ENCODE results near the gene STPG1. TPM values are rescaled to one million over a fixed set of nuclear protein-coding genes. Genes with fewer than 3 reads are reported as not detected.
A peak's percentile ranks its signal among the peaks of the same experiment; 100 is the strongest.

STPG1 gene
- total and polyA plus RNA-seq, 4 donors = 2.1 to 5.7 (median 3.7) TPM

GRCh38 chr1:24384251-24385090, 29.1 kb downstream of the STPG1 start:
- ATAC-seq (ENCODE audit: low FRiP score) = no peak
- Histone ChIP-seq H3K4me3 (ENCODE audit: low read length in 2 of 2) (no peak overlapping the region), H3K27ac (ENCODE audit: low read depth in 1 of 2, low read length in 2 of 2) (no peak overlapping the region), H3K27me3 (ENCODE audit: control insufficient read depth in 1 of 2, insufficient read depth in 2 of 2, low read length in 1 of 2) (no peaks in the 10 kb centered on the region), H3K4me1 (ENCODE audit: control insufficient read depth in 1 of 2, insufficient read depth in 2 of 2, low read length in 2 of 2) (no peaks in the 10 kb centered on the region), H3K36me3 (ENCODE audit: control insufficient read depth in 1 of 2, insufficient read depth in 2 of 2, low read length in 1 of 2) (peaks cover 2 to 3% of the 10 kb centered on the region in 2 donors), H3K9me3 (ENCODE audit: control insufficient read depth, low read length) (no peaks in the 10 kb centered on the region)
- peak in 1 of 2 donors; percentile 62 for DNase-seq
- 86 to 88% methylated on average over 13 of the region's 13 CpGs for WGBS, 2 donors
- intact Hi-C loops (cut with DNase I) = no loop called here

- DNase-seq = no peak
- Histone ChIP-seq H3K27ac (ENCODE audit: low read depth in 1 of 2, low read length in 2 of 2) (no peak overlapping the region), H3K9me3 (ENCODE audit: control insufficient read depth, low read length) (no peaks in the 10 kb centered on the region), H3K36me3 (ENCODE audit: control insufficient read depth in 1 of 2, insufficient read depth in 2 of 2, low read length in 1 of 2) (peaks cover 2 to 3% of the 10 kb centered on the region in 2 donors), H3K4me3 (ENCODE audit: low read length in 2 of 2) (no peak overlapping the region), H3K4me1 (ENCODE audit: control insufficient read depth in 1 of 2, insufficient read depth in 2 of 2, low read length in 2 of 2) (no peaks in the 10 kb centered on the region), H3K27me3 (ENCODE audit: control insufficient read depth in 1 of 2, insufficient read depth in 2 of 2, low read length in 1 of 2) (no peaks in the 10 kb centered on the region)
- WGBS, 2 donors = 86 to 90% methylated on average over 2 of the region's 2 CpGs
- intact Hi-C loops (cut with DNase I) = no loop called here
- ATAC-seq (ENCODE audit: low FRiP score) = no peak
These were observed 30.1 kb downstream of the STPG1 start for GRCh38 chr1:24383381-24383940.

DNA sequence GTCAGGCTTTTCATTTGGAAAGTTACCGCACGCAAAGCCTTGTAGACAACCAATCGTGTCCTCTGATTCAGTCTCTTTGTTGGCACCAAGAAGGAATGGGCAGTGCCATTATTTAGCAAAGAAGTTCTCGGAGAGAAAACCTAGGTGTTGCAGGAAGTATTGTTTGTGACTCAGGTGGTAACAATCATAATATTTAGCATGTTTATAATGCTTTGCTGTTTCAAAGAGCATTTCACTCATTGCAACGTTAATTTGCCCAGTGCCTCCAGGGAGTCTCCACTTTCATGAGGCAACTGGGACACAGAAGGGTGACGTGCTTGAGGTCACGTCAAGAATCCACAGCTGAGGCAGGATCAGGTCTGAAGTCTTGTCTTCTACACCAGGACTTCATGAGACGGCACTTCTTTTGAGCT, 31.4 kb downstream of the STPG1 start:
- intact Hi-C loops (cut with DNase I) = no loop called here

DNA sequence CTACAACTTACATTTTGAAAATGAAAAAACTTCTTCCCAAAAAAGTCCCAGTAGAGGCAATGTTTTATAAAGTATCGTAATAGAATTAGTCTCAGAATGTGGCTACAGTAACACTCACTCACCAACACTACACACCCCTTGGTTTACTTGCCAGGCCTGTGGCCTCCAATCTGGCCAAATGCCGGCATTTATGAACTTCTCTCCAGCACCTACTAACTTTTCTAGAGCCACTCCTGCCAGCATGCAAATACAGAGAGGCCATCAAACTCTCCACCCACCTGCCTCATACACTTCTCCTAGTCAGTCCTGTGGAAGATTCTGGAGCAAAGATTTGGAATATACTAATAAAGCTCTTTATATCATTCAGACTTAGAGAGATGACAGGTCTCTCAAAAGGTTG, 32.3 kb downstream of the STPG1 start:
- Histone ChIP-seq H3K4me3 (ENCODE audit: low read length in 2 of 2) (no peak overlapping the region), H3K36me3 (ENCODE audit: control insufficient read depth in 1 of 2, insufficient read depth in 2 of 2, low read length in 1 of 2) (peaks cover 2 to 3% of the 10 kb centered on the region in 2 donors), H3K27ac (ENCODE audit: low read depth in 1 of 2, low read length in 2 of 2) (no peak overlapping the region), H3K9me3 (ENCODE audit: control insufficient read depth, low read length) (no peaks in the 10 kb centered on the region), H3K4me1 (ENCODE audit: control insufficient read depth in 1 of 2, insufficient read depth in 2 of 2, low read length in 2 of 2) (no peaks in the 10 kb centered on the region), H3K27me3 (ENCODE audit: control insufficient read depth in 1 of 2, insufficient read depth in 2 of 2, low read length in 1 of 2) (no peaks in the 10 kb centered on the region)
- 95% methylated on average over 2 of the region's 2 CpGs for WGBS, 2 donors
- intact Hi-C loops (cut with DNase I) = no loop called here
- DNase-seq (no peak), ATAC-seq (ENCODE audit: low FRiP score) (no peak)

More for the DNA sequence above, 31.4 kb downstream of the STPG1 start:
- Histone ChIP-seq H3K9me3 (ENCODE audit: control insufficient read depth, low read length) (no peaks in the 10 kb centered on the region), H3K4me1 (ENCODE audit: control insufficient read depth in 1 of 2, insufficient read depth in 2 of 2, low read length in 2 of 2) (no peaks in the 10 kb centered on the region), H3K4me3 (ENCODE audit: low read length in 2 of 2) (no peak overlapping the region), H3K27me3 (ENCODE audit: control insufficient read depth in 1 of 2, insufficient read depth in 2 of 2, low read length in 1 of 2) (no peaks in the 10 kb centered on the region), H3K36me3 (ENCODE audit: control insufficient read depth in 1 of 2, insufficient read depth in 2 of 2, low read length in 1 of 2) (peaks cover 2 to 3% of the 10 kb centered on the region in 2 donors), H3K27ac (ENCODE audit: low read depth in 1 of 2, low read length in 2 of 2) (no peak overlapping the region)
- no peak for ATAC-seq (ENCODE audit: low FRiP score)
- WGBS, 2 donors = 89 to 94% methylated on average over 8 of the region's 8 CpGs
- DNase-seq = no peak

DNA sequence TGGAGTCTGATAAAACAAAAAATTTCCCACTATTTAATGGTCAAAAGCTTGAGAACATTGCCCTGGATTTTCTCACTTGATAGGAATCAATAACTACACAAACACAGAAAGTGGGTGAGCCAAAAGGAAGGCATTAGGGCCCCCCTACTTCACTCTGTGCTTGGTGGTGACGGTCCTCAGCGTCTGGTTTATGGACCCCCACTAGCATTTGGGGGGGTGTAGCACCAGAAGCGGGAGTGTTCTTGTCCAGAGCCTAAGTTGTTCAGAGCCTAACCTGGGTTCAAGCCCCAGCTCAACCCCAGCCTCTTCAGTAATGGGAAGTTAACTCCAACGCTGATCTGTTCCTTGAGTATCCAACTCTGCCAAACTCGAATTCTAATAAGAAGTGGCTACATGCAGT, 33.1 kb downstream of the STPG1 start:
- H3K36me3 ChIP-seq (ENCODE audit: control insufficient read depth in 1 of 2, insufficient read depth in 2 of 2, low read length in 1 of 2) = peaks cover 2 to 3% of the 10 kb centered on the region in 2 donors
- WGBS, 2 donors = 91 to 93% methylated on average over 5 of the region's 5 CpGs
- DNase-seq = no peak

GRCh38 chr1:24379733-24380315, 33.8 kb downstream of the STPG1 start:
- no peak for ATAC-seq (ENCODE audit: low FRiP score)

More for the DNA sequence above, 33.1 kb downstream of the STPG1 start:
- Histone ChIP-seq H3K27ac (ENCODE audit: low read depth in 1 of 2, low read length in 2 of 2) (no peak overlapping the region), H3K9me3 (ENCODE audit: control insufficient read depth, low read length) (no peaks in the 10 kb centered on the region), H3K27me3 (ENCODE audit: control insufficient read depth in 1 of 2, insufficient read depth in 2 of 2, low read length in 1 of 2) (no peaks in the 10 kb centered on the region), H3K4me1 (ENCODE audit: control insufficient read depth in 1 of 2, insufficient read depth in 2 of 2, low read length in 2 of 2) (no peaks in the 10 kb centered on the region), H3K4me3 (ENCODE audit: low read length in 2 of 2) (no peak overlapping the region)
- intact Hi-C loops (cut with DNase I) = no loop called here
- ATAC-seq (ENCODE audit: low FRiP score) = no peak

DNA sequence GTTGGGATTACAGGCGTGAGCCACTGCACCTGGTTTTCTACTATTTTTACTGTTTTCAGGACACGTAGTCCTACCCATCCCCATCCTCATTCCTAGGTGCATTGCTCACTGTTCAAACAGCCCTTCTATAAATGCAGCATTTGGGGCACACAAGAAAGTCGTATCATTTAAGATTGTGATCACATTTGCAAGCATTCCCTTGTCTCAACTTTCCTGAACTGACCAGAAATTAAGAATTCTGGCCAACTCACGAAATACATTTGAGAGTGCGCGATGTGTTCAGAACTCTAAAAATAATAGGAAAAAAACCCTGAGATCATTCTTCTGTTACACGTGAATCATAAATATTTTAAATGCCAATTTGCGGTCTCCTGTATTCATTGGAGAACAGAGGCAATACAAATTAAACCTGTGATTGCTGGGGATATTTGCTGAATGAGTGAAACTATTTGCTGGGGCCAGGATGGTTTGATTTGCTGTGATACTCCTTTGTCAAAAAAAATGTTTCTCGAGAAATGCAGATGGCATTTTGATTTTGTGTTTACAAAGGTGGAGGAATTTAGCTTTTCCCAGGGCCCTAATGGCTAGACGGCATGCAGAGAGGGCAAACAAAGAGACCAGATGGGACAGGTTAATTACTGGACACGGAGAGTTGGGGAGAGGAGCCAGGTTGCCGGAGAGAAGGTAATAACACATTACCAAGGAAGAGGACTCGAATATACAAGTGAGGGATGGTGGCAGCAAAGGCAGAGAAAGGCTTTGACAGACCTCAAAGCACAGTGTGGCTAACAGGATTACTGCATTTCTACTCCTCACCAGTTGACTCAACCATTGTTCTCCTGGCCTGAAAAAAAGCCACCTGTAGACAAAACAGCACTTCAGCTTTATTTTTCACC, 38.4 kb downstream of the STPG1 start:
- Histone ChIP-seq H3K27ac (ENCODE audit: low read depth in 1 of 2, low read length in 2 of 2) (no peak overlapping the region), H3K9me3 (ENCODE audit: control insufficient read depth, low read length) (no peaks in the 10 kb centered on the region), H3K27me3 (ENCODE audit: control insufficient read depth in 1 of 2, insufficient read depth in 2 of 2, low read length in 1 of 2) (no peaks in the 10 kb centered on the region), H3K4me3 (ENCODE audit: low read length in 2 of 2) (no peak overlapping the region), H3K36me3 (ENCODE audit: control insufficient read depth in 1 of 2, insufficient read depth in 2 of 2, low read length in 1 of 2) (peaks cover 0 to 4% of the 10 kb centered on the region in 2 donors), H3K4me1 (ENCODE audit: control insufficient read depth in 1 of 2, insufficient read depth in 2 of 2, low read length in 2 of 2) (no peaks in the 10 kb centered on the region)
- intact Hi-C loops (cut with DNase I) = no loop called here
- 68 to 79% methylated on average over 13 of the region's 13 CpGs for WGBS, 2 donors
- DNase-seq (no peak), ATAC-seq (ENCODE audit: low FRiP score) (no peak)

More at GRCh38 chr1:24379733-24380315, 33.8 kb downstream of the STPG1 start:
- Histone ChIP-seq H3K27ac (ENCODE audit: low read depth in 1 of 2, low read length in 2 of 2) (no peak overlapping the region), H3K27me3 (ENCODE audit: control insufficient read depth in 1 of 2, insufficient read depth in 2 of 2, low read length in 1 of 2) (no peaks in the 10 kb centered on the region), H3K4me1 (ENCODE audit: control insufficient read depth in 1 of 2, insufficient read depth in 2 of 2, low read length in 2 of 2) (no peaks in the 10 kb centered on the region), H3K36me3 (ENCODE audit: control insufficient read depth in 1 of 2, insufficient read depth in 2 of 2, low read length in 1 of 2) (peaks cover 3 to 4% of the 10 kb centered on the region in 2 donors), H3K9me3 (ENCODE audit: control insufficient read depth, low read length) (no peaks in the 10 kb centered on the region), H3K4me3 (ENCODE audit: low read length in 2 of 2) (no peak overlapping the region)
- WGBS, 2 donors = 87 to 89% methylated on average over 8 of the region's 8 CpGs
- DNase-seq = no peak
- intact Hi-C loops (cut with DNase I) = no loop called here

- ATAC-seq (ENCODE audit: low FRiP score) (no peak), DNase-seq (no peak)
- peaks cover 0 to 4% of the 10 kb centered on the region in 2 donors for H3K36me3 ChIP-seq (ENCODE audit: control insufficient read depth in 1 of 2, insufficient read depth in 2 of 2, low read length in 1 of 2)
These were observed 39.9 kb downstream of the STPG1 start for GRCh38 chr1:24373710-24374109.

More at GRCh38 chr1:24373710-24374109, 39.9 kb downstream of the STPG1 start:
- no peaks in the 10 kb centered on the region for H3K27me3 ChIP-seq (ENCODE audit: control insufficient read depth in 1 of 2, insufficient read depth in 2 of 2, low read length in 1 of 2)
- no peak overlapping the region for H3K27ac ChIP-seq (ENCODE audit: low read depth in 1 of 2, low read length in 2 of 2)
- no peak overlapping the region for H3K4me3 ChIP-seq (ENCODE audit: low read length in 2 of 2)
- intact Hi-C loops (cut with DNase I) = no loop called here
- no peaks in the 10 kb centered on the region for H3K4me1 ChIP-seq (ENCODE audit: control insufficient read depth in 1 of 2, insufficient read depth in 2 of 2, low read length in 2 of 2)
- no peaks in the 10 kb centered on the region for H3K9me3 ChIP-seq (ENCODE audit: control insufficient read depth, low read length)
- 90 to 93% methylated on average over 8 of the region's 8 CpGs for WGBS, 2 donors

All from aorta (tissue), 5 donors.